ENCODE data around the gene SLC6A5.

GRCh38 chr11:20600020-20600346 lies 575 bp downstream of the SLC6A5 start:
- TF ChIP-seq CTCF (IDR thresholded peaks at IDR 0.05) = no peak
- TF ChIP-seq POLR2A (IDR thresholded peaks at IDR 0.05) = no peak

Data from body of pancreas (tissue), 4 donors.